Measurements from ENCODE around the gene SHISA6.
"Not testable (repeated sequence)": the region's sequence is repeated elsewhere in the genome, so short reads cannot be mapped to it uniquely, and the experiment has no call there.

SHISA6 gene

DNA sequence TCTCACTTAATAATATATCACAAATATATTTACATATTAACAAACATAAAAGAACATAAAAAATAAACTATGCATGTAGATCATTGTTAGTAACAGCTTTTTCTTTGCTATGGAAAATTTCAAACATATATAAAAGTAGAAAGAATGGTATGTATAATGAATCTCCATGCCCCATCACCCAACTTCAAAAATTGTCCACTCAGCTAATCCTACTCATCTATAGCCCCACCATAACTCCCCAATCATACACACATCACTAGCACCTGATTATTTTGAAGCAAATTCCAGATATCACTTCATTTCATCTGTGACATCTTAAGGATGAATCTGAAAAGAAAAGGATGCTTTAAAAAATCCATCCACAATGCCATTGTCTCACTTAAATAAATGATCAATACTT is 46.8 kb downstream of the SHISA6 start:
- Histone ChIP-seq H3K27ac (ENCODE audit: low read depth, low read length) (no peak overlapping the region), H3K9me3 (ENCODE audit: low read length) (no peaks in the 10 kb centered on the region), H3K4me1 (ENCODE audit: insufficient read depth, low read length) (no peaks in the 10 kb centered on the region), H3K36me3 (ENCODE audit: insufficient read depth, low read length) (no peaks in the 10 kb centered on the region), H3K27me3 (ENCODE audit: control insufficient read depth in 1 of 2, insufficient read depth in 2 of 2, low read length in 2 of 2) (no peaks in the 10 kb centered on the region), H3K4me3 (ENCODE audit: low read depth in 1 of 2, low read length in 2 of 2) (no peak overlapping the region), H3K9ac (ENCODE audit: low read length) (no peak overlapping the region)

DNA sequence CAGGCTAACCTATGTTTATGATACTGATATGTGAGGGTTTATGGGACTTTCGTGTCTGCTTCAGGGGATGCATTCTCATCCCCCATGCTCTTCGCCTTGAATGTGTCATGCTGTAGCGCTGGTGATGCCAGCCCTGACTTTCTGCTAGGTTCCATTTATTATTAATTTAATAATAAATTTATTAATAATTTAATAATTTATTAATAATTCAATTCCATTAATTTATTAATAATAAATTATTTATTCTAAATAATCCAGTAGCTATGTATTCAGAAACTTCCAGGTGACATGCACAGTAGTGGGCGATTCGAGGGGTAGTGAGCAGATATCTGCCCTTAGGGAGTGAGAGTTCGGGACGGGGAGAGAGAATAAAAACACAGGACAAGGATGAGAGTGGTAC is 49.8 kb downstream of the SHISA6 start:
- H3K4me3 ChIP-seq (ENCODE audit: low read depth in 1 of 2, low read length in 2 of 2): no peak overlapping the region
- no peaks in the 10 kb centered on the region for H3K27me3 ChIP-seq (ENCODE audit: control insufficient read depth in 1 of 2, insufficient read depth in 2 of 2, low read length in 2 of 2)
- H3K27ac ChIP-seq (ENCODE audit: low read depth, low read length): no peak overlapping the region
- no peaks in the 10 kb centered on the region for H3K9me3 ChIP-seq (ENCODE audit: low read length)
- H3K4me1 ChIP-seq (ENCODE audit: insufficient read depth, low read length): no peaks in the 10 kb centered on the region
- H3K9ac ChIP-seq (ENCODE audit: low read length): no peak overlapping the region
- no peaks in the 10 kb centered on the region for H3K36me3 ChIP-seq (ENCODE audit: insufficient read depth, low read length)

DNA sequence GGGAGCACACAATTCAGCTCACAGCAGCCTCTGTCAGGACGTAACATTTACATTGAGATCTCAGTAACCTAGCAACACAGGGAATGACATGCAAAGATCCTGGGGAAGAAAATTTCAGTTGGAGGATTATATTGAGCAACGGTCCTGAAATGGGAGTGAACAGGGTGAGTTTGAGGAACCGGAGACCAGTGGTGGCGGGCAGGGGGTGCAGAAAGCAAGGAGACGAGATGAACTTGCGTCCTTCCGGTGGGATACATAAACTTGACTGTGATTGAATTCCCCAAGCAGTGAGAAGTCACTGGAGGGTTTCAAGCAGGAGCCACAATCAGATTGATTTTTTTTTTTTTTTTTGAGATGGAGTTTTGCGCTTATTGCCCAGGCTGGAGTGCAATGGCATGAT is 51.5 kb downstream of the SHISA6 start:
- no peak overlapping the region for H3K27ac ChIP-seq (ENCODE audit: low read depth, low read length)
- no peak overlapping the region for H3K9ac ChIP-seq (ENCODE audit: low read length)
- H3K36me3 ChIP-seq (ENCODE audit: insufficient read depth, low read length): no peaks in the 10 kb centered on the region
- H3K27me3 ChIP-seq (ENCODE audit: control insufficient read depth in 1 of 2, insufficient read depth in 2 of 2, low read length in 2 of 2): no peaks in the 10 kb centered on the region
- H3K4me3 ChIP-seq (ENCODE audit: low read depth in 1 of 2, low read length in 2 of 2): no peak overlapping the region
- H3K4me1 ChIP-seq (ENCODE audit: insufficient read depth, low read length): no peaks in the 10 kb centered on the region
- no peaks in the 10 kb centered on the region for H3K9me3 ChIP-seq (ENCODE audit: low read length)

DNA sequence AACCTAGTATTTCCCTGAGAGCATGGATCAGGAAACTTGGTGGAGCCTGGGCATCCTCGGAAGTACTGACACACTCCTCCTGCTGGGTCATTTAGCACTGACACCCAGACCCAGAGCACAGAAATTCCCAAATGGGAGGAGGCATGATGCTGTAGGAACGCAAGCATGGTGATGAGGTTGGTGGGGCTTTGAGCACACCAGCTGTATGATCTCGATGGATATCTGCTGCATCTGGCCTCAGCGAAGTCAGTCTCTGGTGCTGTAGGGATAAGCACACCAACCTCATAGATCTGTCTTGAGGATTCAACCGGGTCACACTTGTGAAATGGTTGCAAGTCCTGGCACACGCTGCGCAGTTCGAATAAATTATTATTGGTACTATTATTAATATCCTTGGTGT is 52.5 kb downstream of the SHISA6 start:
- Histone ChIP-seq H3K4me3 (ENCODE audit: low read depth in 1 of 2, low read length in 2 of 2) (no peak overlapping the region), H3K27ac (ENCODE audit: low read depth, low read length) (no peak overlapping the region), H3K9ac (ENCODE audit: low read length) (no peak overlapping the region), H3K9me3 (ENCODE audit: low read length) (no peaks in the 10 kb centered on the region), H3K27me3 (ENCODE audit: control insufficient read depth in 1 of 2, insufficient read depth in 2 of 2, low read length in 2 of 2) (no peaks in the 10 kb centered on the region), H3K4me1 (ENCODE audit: insufficient read depth, low read length) (no peaks in the 10 kb centered on the region), H3K36me3 (ENCODE audit: insufficient read depth, low read length) (no peaks in the 10 kb centered on the region)

DNA sequence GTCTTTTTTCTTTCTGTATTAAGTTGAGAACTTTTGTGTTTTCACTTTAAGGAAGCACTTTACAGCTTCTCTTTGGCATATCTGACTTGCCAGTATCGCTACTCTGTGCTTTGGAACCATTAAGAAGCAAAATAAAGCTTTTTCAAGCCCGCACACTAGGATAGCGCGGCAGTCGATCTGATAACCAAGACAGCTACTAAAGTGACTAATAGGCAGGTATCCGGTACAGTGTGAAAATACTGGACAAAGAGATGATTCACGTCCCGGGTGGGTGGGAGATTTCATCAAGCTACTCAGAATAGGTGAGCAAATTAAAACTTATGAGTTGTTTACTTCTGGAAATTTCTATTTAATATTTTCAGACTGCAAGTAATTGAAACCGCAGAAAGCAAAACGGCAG is 53.8 kb downstream of the SHISA6 start:
- Histone ChIP-seq H3K36me3 (ENCODE audit: insufficient read depth, low read length) (no peaks in the 10 kb centered on the region), H3K4me3 (ENCODE audit: low read depth in 1 of 2, low read length in 2 of 2) (no peak overlapping the region), H3K9ac (ENCODE audit: low read length) (no peak overlapping the region), H3K4me1 (ENCODE audit: insufficient read depth, low read length) (no peaks in the 10 kb centered on the region), H3K27me3 (ENCODE audit: control insufficient read depth in 1 of 2, insufficient read depth in 2 of 2, low read length in 2 of 2) (no peaks in the 10 kb centered on the region), H3K9me3 (ENCODE audit: low read length) (no peaks in the 10 kb centered on the region), H3K27ac (ENCODE audit: low read depth, low read length) (no peak overlapping the region)

DNA sequence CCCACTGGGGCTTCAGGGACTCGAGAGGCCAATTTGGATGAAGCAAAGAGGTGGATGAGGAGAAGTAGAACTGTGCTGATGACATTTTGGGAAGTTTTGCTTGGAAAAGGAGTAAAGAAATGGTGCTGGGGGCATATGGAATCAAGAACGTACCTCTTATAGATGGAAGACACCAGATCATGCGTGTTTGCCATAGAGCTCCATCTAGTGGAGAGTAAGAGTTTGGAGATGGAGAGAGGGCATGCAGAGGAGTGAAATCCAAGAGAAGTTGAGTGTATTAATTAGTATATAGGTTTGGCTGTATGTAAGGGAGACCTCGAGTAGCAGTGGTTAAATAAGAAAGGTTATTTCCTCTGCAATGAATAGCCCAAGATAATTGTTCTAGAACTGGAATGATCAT is 56.0 kb downstream of the SHISA6 start:
- H3K9ac ChIP-seq (ENCODE audit: low read length): no peak overlapping the region
- no peak overlapping the region for H3K27ac ChIP-seq (ENCODE audit: low read depth, low read length)
- H3K27me3 ChIP-seq (ENCODE audit: control insufficient read depth in 1 of 2, insufficient read depth in 2 of 2, low read length in 2 of 2): no peaks in the 10 kb centered on the region
- H3K4me3 ChIP-seq (ENCODE audit: low read depth in 1 of 2, low read length in 2 of 2): no peak overlapping the region
- no peaks in the 10 kb centered on the region for H3K36me3 ChIP-seq (ENCODE audit: insufficient read depth, low read length)
- no peaks in the 10 kb centered on the region for H3K4me1 ChIP-seq (ENCODE audit: insufficient read depth, low read length)
- no peaks in the 10 kb centered on the region for H3K9me3 ChIP-seq (ENCODE audit: low read length)

DNA sequence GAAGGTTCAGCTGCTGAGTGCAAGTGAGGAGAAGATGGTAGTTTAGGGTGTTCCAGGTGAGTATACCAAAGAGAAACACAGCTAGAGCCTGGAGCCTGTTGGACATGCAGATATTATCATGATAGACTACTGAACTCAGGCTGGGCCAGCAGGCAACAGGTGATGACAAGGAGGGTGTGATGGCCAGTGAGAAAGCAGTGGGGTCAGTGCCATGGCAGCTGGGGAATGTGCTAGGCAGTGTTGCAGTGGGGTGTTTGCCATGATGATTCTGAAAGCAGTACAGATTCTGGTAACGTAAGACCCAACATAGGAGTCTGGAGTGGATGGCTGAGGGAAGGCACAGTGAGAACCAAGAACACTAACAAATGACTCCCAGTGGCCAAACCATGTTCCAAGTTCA is 57.4 kb downstream of the SHISA6 start:
- Histone ChIP-seq H3K27me3 (ENCODE audit: control insufficient read depth in 1 of 2, insufficient read depth in 2 of 2, low read length in 2 of 2) (no peaks in the 10 kb centered on the region), H3K9ac (ENCODE audit: low read length) (no peak overlapping the region), H3K4me3 (ENCODE audit: low read depth in 1 of 2, low read length in 2 of 2) (no peak overlapping the region), H3K27ac (ENCODE audit: low read depth, low read length) (no peak overlapping the region), H3K9me3 (ENCODE audit: low read length) (no peaks in the 10 kb centered on the region), H3K4me1 (ENCODE audit: insufficient read depth, low read length) (no peaks in the 10 kb centered on the region), H3K36me3 (ENCODE audit: insufficient read depth, low read length) (no peaks in the 10 kb centered on the region)

DNA sequence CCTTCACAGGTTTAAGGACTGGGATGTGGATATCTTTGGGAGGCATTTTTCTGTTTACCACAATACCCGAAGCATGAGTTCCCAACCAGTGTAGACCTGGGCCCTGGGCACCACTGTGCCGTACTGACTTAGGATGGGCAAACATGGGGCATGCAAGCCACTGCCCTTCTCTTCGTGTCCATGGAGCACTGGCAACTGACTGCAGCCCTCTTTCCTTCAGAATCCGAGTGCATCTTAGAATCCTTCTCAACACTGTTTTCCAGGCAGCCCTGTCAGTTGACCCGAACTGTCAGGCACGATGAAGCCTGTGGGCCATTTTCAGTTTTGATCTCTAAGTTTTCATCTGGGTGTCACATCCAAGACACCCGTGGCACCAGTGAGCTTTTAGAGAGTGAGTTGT is 59.2 kb downstream of the SHISA6 start:
- Histone ChIP-seq H3K4me3 (ENCODE audit: low read depth in 1 of 2, low read length in 2 of 2) (no peak overlapping the region), H3K27me3 (ENCODE audit: control insufficient read depth in 1 of 2, insufficient read depth in 2 of 2, low read length in 2 of 2) (no peaks in the 10 kb centered on the region), H3K36me3 (ENCODE audit: insufficient read depth, low read length) (no peaks in the 10 kb centered on the region), H3K9ac (ENCODE audit: low read length) (no peak overlapping the region), H3K27ac (ENCODE audit: low read depth, low read length) (no peak overlapping the region), H3K4me1 (ENCODE audit: insufficient read depth, low read length) (no peaks in the 10 kb centered on the region), H3K9me3 (ENCODE audit: low read length) (no peaks in the 10 kb centered on the region)

DNA sequence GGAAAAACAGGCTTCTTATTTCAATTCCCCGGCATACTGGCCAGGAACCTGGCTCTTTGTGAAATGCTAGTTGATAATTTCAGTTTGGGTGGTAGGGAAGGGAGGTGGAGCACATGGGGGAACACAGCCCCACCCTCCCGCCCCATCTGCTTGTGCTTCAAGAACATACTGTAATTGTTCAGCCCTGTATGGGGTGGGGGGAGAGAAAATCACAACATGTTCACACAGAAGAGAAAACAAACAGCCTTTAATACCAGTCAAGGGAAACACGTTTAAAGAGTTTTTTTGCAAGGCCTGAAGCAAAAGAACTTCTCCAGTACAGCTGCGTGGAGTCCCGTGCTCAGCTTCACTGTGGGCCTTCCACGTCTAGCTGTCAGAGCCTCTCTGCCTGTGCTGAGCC is 59.7 kb downstream of the SHISA6 start:
- Histone ChIP-seq H3K36me3 (ENCODE audit: insufficient read depth, low read length) (no peaks in the 10 kb centered on the region), H3K9ac (ENCODE audit: low read length) (no peak overlapping the region), H3K27ac (ENCODE audit: low read depth, low read length) (no peak overlapping the region), H3K4me1 (ENCODE audit: insufficient read depth, low read length) (no peaks in the 10 kb centered on the region), H3K9me3 (ENCODE audit: low read length) (no peaks in the 10 kb centered on the region), H3K4me3 (ENCODE audit: low read depth in 1 of 2, low read length in 2 of 2) (no peak overlapping the region), H3K27me3 (ENCODE audit: control insufficient read depth in 1 of 2, insufficient read depth in 2 of 2, low read length in 2 of 2) (no peaks in the 10 kb centered on the region)

DNA sequence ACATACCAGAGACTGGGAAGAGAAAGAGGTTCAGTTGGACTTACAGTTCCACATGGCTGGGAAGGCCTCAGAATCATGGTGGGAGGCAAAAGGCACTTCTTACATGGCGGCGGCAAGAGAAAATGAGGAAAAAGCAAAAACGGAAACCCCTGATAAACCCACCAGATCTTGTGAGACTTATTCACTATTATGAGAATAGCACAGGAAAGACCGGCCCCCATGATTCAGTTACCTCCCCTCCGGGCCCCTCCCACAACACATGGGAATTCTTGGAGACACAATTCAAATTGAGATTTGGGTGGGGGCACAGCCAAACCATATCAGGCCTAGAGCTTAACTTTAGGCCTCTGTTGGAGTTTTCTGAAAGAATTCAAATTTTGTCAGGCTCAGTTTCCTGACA is 60.9 kb downstream of the SHISA6 start:
- H3K9me3 ChIP-seq (ENCODE audit: low read length); H3K4me1 ChIP-seq (ENCODE audit: insufficient read depth, low read length); H3K36me3 ChIP-seq (ENCODE audit: insufficient read depth, low read length); H3K4me3 ChIP-seq (ENCODE audit: low read depth in 1 of 2, low read length in 2 of 2); H3K27me3 ChIP-seq (ENCODE audit: control insufficient read depth in 1 of 2, insufficient read depth in 2 of 2, low read length in 2 of 2); H3K27ac ChIP-seq (ENCODE audit: low read depth, low read length); H3K9ac ChIP-seq (ENCODE audit: low read length): not testable (repeated sequence)

DNA sequence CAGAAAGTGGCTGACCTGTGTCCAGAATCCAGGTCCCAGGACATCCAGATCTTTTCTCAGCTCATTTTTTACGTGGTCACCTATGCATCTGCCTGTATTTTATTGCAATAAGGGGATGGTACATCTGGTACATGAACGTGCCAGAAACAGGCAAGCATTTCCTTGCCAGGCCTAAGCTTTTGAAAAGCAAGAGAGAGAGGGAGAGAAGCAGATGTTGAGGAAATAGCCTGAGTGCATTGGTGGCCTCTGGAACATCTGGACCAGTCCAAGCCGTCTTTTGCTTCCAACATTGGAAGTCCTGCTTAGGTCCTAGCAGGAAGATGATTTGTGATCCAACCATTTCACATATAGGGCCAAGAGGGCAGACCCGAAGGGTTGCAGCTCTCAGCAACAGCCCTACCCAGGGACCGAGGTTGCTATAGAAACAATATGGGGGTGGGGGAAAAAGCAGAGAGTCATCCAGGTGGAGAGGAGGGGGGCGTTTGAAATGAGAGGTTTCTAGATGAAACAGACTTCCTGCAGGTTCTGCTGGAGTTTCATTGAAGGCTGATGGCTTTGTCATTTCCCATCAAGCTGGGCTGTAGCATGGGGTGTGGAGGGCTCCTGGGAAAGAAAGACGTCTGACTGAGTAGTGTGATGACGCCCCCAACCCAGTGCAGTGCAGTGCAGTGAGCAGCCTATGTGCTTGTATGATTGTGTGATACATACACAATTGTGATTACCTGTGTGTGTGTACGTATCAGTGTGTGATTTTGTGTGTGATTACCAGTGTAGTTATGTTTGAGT is 61.6 kb downstream of the SHISA6 start:
- H3K27ac ChIP-seq (ENCODE audit: low read depth, low read length): no peak overlapping the region
- H3K4me1 ChIP-seq (ENCODE audit: insufficient read depth, low read length): no peaks in the 10 kb centered on the region
- no peaks in the 10 kb centered on the region for H3K9me3 ChIP-seq (ENCODE audit: low read length)
- H3K4me3 ChIP-seq (ENCODE audit: low read depth in 1 of 2, low read length in 2 of 2): no peak overlapping the region
- H3K27me3 ChIP-seq (ENCODE audit: control insufficient read depth in 1 of 2, insufficient read depth in 2 of 2, low read length in 2 of 2): no peaks in the 10 kb centered on the region
- H3K36me3 ChIP-seq (ENCODE audit: insufficient read depth, low read length): no peaks in the 10 kb centered on the region
- no peak overlapping the region for H3K9ac ChIP-seq (ENCODE audit: low read length)

DNA sequence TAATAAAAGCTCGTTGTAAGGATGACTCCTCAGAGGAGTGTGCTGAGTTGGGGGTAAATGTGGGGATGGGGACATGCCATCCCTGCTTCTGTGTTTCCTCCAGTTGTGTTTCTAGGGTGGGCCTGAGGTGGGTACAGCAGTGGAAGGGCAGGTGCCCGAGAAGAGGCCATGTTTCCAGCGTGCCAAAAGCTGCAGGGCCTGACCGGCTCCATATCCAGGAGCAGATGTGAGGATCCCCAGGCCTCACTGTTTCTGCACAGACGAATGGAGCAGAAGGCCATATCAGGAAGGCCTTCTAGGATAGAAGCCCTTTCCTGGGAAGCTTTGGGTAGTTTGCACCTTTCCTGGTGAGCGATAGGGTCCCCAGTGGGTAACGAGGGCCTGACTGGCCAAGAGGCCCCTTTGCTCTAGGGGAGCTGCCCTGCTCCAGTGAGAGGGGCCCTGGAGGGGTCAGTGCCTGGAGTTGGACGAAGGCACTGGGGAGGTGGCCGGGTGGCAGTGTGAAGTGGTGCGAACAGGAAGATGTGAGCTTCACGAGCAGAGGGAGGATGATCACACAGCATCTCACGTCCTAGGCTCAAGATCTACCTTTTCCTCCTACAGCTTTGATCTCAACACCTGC is 62.9 kb downstream of the SHISA6 start:
- Histone ChIP-seq H3K27me3 (ENCODE audit: control insufficient read depth in 1 of 2, insufficient read depth in 2 of 2, low read length in 2 of 2) (no peaks in the 10 kb centered on the region), H3K4me1 (ENCODE audit: insufficient read depth, low read length) (no peaks in the 10 kb centered on the region), H3K4me3 (ENCODE audit: low read depth in 1 of 2, low read length in 2 of 2) (no peak overlapping the region), H3K9me3 (ENCODE audit: low read length) (no peaks in the 10 kb centered on the region), H3K9ac (ENCODE audit: low read length) (no peak overlapping the region), H3K36me3 (ENCODE audit: insufficient read depth, low read length) (no peaks in the 10 kb centered on the region), H3K27ac (ENCODE audit: low read depth, low read length) (no peak overlapping the region)

Data from muscle layer of colon (tissue), 2 donors.